HEK293 (cell line): Measurements from ENCODE around the gene AFF3.

Experiments
- CTCF ChIP-seq: fragments of 450-650 bp; formaldehyde crosslinking; IDR thresholded peaks from 2 replicates; pipeline ENCODE4 v1.5.1; 2016; ENCODE audit warnings: missing biosample characterization, missing genetic modification characterization
- HOXA7 ChIP-seq: sonication (generic); formaldehyde crosslinking; IDR thresholded peaks from 2 replicates; pipeline ENCODE4 v1.8.1; 2022; ENCODE audit warnings: missing genetic modification reagents, borderline replicate concordance
- PATZ1 ChIP-seq: fragments of 450-650 bp; formaldehyde crosslinking; IDR thresholded peaks from 2 replicates; pipeline ENCODE4 v1.5.1; 2016; ENCODE audit warnings: missing biosample characterization, missing genetic modification characterization
- YY1 ChIP-seq: fragments of 450-650 bp; formaldehyde crosslinking; IDR thresholded peaks from 2 replicates; pipeline ENCODE4 v1.5.1; 2018; ENCODE audit warnings: missing biosample characterization, missing genetic modification characterization
- ZNF362 ChIP-seq: fragments of 450-650 bp; formaldehyde crosslinking; IDR thresholded peaks from 2 replicates; pipeline ENCODE4 v1.5.1; 2016; ENCODE audit warnings: missing biosample characterization, missing genetic modification characterization
- ZNF660 ChIP-seq: fragments of 450-650 bp; IDR thresholded peaks from 2 replicates; pipeline ENCODE4 v1.5.1; 2018; ENCODE audit warnings: missing biosample characterization, mild to moderate bottlenecking, missing genetic modification characterization
- ZNF830 ChIP-seq: fragments of 450-650 bp; IDR thresholded peaks from 2 replicates; pipeline ENCODE4 v1.5.0; 2018; ENCODE audit warnings: missing biosample characterization, missing genetic modification characterization, low read depth, mild to moderate bottlenecking, moderate library complexity

GRCh38 chr2:99987160-99987559 lies 155.2 kb downstream of the AFF3 start:
- TF ChIP-seq PATZ1 (no peak), ZNF660 (tag by site-specific recombination) (no peak), CTCF (tag by site-specific recombination) (no peak), HOXA7 (CRISPR knock-in tag) (no peak), ZNF830 (no peak), YY1 (no peak), ZNF362 (tag by site-specific recombination) (no peak)
